HL-60 (cell line): ENCODE data around the gene DDX47.

Source experiments
- GABPA ChIP-seq: IDR thresholded peaks from 2 replicates; pipeline ENCODE4 v1.6.1; 2012; ENCODE audit warnings: low read depth
- POLR2AphosphoS5 ChIP-seq: IDR thresholded peaks from 2 replicates; pipeline ENCODE4 v1.6.1; 2012; ENCODE audit warnings: low read depth
- REST ChIP-seq: IDR thresholded peaks from 2 replicates; pipeline ENCODE4 v1.6.1; 2012; ENCODE audit warnings: low read depth; ENCODE audit not compliant: insufficient replicate concordance
- TF ChIP-seq, protein P1 (sequence below): IDR thresholded peaks from one replicate; pipeline ENCODE4 v1.5.1; 2011; ENCODE audit warnings: low read length, control low read depth, inconsistent platforms; ENCODE audit not compliant: insufficient read depth

DNA sequence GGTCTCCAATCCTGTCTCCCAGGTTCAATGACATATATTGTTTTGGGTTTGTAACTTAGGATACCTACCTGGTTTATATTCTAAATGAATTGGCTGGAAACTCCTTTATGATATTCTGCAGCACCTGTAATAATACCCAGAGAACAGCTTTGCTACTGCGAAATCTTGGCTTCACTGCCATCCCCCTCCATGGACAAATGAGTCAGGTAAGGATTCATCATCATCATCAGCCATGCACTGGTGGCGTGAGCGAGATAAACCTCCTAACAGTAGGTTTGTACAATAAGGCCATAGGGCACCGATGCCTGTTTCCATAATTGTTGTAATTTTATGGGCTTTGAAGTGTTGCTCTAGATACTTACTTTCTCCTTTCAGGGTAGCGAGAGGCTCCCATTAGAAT is 10.7 kb downstream of the DDX47 start:
- TF ChIP-seq, protein P1, sequence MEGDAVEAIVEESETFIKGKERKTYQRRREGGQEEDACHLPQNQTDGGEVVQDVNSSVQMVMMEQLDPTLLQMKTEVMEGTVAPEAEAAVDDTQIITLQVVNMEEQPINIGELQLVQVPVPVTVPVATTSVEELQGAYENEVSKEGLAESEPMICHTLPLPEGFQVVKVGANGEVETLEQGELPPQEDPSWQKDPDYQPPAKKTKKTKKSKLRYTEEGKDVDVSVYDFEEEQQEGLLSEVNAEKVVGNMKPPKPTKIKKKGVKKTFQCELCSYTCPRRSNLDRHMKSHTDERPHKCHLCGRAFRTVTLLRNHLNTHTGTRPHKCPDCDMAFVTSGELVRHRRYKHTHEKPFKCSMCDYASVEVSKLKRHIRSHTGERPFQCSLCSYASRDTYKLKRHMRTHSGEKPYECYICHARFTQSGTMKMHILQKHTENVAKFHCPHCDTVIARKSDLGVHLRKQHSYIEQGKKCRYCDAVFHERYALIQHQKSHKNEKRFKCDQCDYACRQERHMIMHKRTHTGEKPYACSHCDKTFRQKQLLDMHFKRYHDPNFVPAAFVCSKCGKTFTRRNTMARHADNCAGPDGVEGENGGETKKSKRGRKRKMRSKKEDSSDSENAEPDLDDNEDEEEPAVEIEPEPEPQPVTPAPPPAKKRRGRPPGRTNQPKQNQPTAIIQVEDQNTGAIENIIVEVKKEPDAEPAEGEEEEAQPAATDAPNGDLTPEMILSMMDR: no peak
- TF ChIP-seq REST (no peak), GABPA (no peak), POLR2AphosphoS5 (no peak)
